Body of pancreas (tissue), 4 donors: ENCODE data around the gene IPO4.

Source experiments
- POLR2A ChIP-seq, 3 donors: fragments of 450-650 bp; IDR thresholded peaks; one replicate each; pipeline ENCODE4 v1.6.1; 2016; ENCODE audit warnings: antibody characterized with exemption in 3 of 3, mild to moderate bottlenecking in 2 of 3
- TF ChIP-seq, protein P1 (sequence below), 7 experiments: fragments of 450-650 bp in 4 of 7; fragments of 200-600 bp in 3 of 7; sonication (generic) in 3 of 7; IDR thresholded peaks; one replicate each; pipeline ENCODE4 v1.5.1; 2016 to 2019; ENCODE audit warnings: antibody characterized with exemption in 7 of 7

DNA sequence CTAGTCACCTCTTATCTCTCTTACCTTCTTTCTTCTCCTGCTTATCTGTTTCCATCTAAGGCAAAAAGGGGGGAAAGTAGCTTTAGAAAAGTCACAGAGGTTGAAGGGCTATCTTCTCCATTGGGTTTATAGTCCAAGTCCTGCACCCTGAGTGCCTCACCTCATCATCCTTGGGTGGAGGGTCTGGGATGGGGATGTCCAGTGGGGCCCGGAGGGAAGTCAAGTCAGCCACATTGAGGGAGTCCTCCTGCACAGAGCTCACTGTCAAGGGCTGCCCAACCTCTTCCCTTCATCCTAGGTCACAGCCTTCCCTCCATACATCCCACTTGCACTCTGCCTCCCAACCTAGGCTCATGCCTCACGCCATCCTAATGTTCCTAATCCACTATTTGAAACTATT lies 43.4 kb downstream of the IPO4 start:
- TF ChIP-seq, protein P1, sequence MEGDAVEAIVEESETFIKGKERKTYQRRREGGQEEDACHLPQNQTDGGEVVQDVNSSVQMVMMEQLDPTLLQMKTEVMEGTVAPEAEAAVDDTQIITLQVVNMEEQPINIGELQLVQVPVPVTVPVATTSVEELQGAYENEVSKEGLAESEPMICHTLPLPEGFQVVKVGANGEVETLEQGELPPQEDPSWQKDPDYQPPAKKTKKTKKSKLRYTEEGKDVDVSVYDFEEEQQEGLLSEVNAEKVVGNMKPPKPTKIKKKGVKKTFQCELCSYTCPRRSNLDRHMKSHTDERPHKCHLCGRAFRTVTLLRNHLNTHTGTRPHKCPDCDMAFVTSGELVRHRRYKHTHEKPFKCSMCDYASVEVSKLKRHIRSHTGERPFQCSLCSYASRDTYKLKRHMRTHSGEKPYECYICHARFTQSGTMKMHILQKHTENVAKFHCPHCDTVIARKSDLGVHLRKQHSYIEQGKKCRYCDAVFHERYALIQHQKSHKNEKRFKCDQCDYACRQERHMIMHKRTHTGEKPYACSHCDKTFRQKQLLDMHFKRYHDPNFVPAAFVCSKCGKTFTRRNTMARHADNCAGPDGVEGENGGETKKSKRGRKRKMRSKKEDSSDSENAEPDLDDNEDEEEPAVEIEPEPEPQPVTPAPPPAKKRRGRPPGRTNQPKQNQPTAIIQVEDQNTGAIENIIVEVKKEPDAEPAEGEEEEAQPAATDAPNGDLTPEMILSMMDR (IDR thresholded peaks at IDR 0.05), result no peak
- no peak for TF ChIP-seq POLR2A (IDR thresholded peaks at IDR 0.05)
